Keratinocyte (primary cell): Measurements from ENCODE around the gene PTOV1.

Source experiments
- EZH2 ChIP-seq: IDR thresholded peaks from one replicate; pipeline ENCODE4 v1.6.1; 2012; ENCODE audit warnings: inconsistent platforms, mild to moderate bottlenecking, low read length, moderate library complexity
- TF ChIP-seq, protein P1 (sequence below), 3 experiments: IDR thresholded peaks in 1 of 3; conservative IDR thresholded peaks in 1 of 3; optimal IDR thresholded peaks in 1 of 3; 2 replicates in 2 of 3; 3 replicates in 1 of 3; pipeline versions ENCODE3 to v1.5.1; 2011; ENCODE audit warnings: low read length in 3 of 3, mild to moderate bottlenecking in 3 of 3, moderate library complexity in 2 of 3, control low read depth in 1 of 3, inconsistent platforms in 1 of 3; ENCODE audit not compliant: insufficient read depth in 2 of 3; ENCODE audit errors: extremely low read depth in 1 of 3

- TF ChIP-seq, protein P1, sequence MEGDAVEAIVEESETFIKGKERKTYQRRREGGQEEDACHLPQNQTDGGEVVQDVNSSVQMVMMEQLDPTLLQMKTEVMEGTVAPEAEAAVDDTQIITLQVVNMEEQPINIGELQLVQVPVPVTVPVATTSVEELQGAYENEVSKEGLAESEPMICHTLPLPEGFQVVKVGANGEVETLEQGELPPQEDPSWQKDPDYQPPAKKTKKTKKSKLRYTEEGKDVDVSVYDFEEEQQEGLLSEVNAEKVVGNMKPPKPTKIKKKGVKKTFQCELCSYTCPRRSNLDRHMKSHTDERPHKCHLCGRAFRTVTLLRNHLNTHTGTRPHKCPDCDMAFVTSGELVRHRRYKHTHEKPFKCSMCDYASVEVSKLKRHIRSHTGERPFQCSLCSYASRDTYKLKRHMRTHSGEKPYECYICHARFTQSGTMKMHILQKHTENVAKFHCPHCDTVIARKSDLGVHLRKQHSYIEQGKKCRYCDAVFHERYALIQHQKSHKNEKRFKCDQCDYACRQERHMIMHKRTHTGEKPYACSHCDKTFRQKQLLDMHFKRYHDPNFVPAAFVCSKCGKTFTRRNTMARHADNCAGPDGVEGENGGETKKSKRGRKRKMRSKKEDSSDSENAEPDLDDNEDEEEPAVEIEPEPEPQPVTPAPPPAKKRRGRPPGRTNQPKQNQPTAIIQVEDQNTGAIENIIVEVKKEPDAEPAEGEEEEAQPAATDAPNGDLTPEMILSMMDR (optimal IDR thresholded peaks at IDR 0.05 in 1 of 3, IDR thresholded peaks at IDR 0.05 in 1 of 3, conservative IDR thresholded peaks at IDR 0.05 in 1 of 3; ENCODE audit: extremely low read depth in 1 of 3, insufficient read depth in 2 of 3, low read length in 3 of 3), result no peak
- TF ChIP-seq EZH2, result no peak
Measured at GRCh38 chr19:49888510-49888824, 37.5 kb downstream of the PTOV1 start.
